Sigmoid colon (tissue), 3 donors: ENCODE data around the gene ONECUT3.

Source experiments
- CTCF ChIP-seq, 4 experiments: fragments of 450-650 bp in 3 of 4; fragments of 200-600 bp in 1 of 4; IDR thresholded peaks; one replicate each; pipeline ENCODE4 v1.5.1; 2016 to 2019; ENCODE audit warnings: antibody characterized with exemption in 4 of 4, mild to moderate bottlenecking in 3 of 4, moderate library complexity in 2 of 4
- POLR2A ChIP-seq, 2 donors: fragments of 450-650 bp; IDR thresholded peaks; one replicate each; pipeline ENCODE4 v1.6.1; 2016; ENCODE audit warnings: antibody characterized with exemption in 2 of 2, mild to moderate bottlenecking in 2 of 2, moderate library complexity in 2 of 2

- TF ChIP-seq CTCF (IDR thresholded peaks at IDR 0.05) (no peak), POLR2A (IDR thresholded peaks at IDR 0.05) (no peak)
Measured at GRCh38 chr19:1791879-1792278, 38.6 kb downstream of the ONECUT3 start.
